Neural progenitor cell (in vitro differentiated cells): ENCODE data around the gene FARP2. TPM values are rescaled to one million over a fixed set of nuclear protein-coding genes. Genes with fewer than 3 reads are reported as not detected.

Experiments
- DNase-seq: peaks from one replicate; pipeline ENCODE4 v3.0.0-alpha.2; 2016; ENCODE audit warnings: low spot score
- H2AFZ ChIP-seq: fragments of 200-600 bp; sonication (generic); replicated peaks from 2 replicates; pipeline ENCODE4 v1.6.1; 2016; ENCODE audit warnings: antibody characterized with exemption
- H3F3A ChIP-seq: fragments of 200-600 bp; sonication (generic); 2 replicates; pipeline ENCODE4 v1.6.1; 2016; ENCODE audit warnings: antibody characterized with exemption, low read depth
- H3K27ac ChIP-seq: fragments of 200-600 bp; sonication (generic); 2 replicates; pipeline ENCODE4 v1.5.1; 2016; ENCODE audit warnings: mild to moderate bottlenecking
- H3K27me3 ChIP-seq: fragments of 200-600 bp; sonication (generic); 2 replicates; pipeline ENCODE4 v1.6.1; 2016; ENCODE audit warnings: mild to moderate bottlenecking, moderate library complexity
- H3K36me3 ChIP-seq: fragments of 200-600 bp; sonication (generic); 2 replicates; pipeline ENCODE4 v1.5.1; 2016
- H3K4me1 ChIP-seq: fragments of 200-600 bp; sonication (generic); 2 replicates; pipeline ENCODE4 v1.6.1; 2016; ENCODE audit warnings: mixed run types
- H3K4me2 ChIP-seq: fragments of 200-600 bp; sonication (generic); 2 replicates; pipeline ENCODE4 v1.6.1; 2016
- H3K4me3 ChIP-seq: fragments of 200-600 bp; sonication (generic); 2 replicates; pipeline ENCODE4 v1.5.1; 2016
- H3K79me2 ChIP-seq: fragments of 200-600 bp; sonication (generic); 2 replicates; pipeline ENCODE4 v1.6.1; 2016; ENCODE audit warnings: low read depth
- H3K9ac ChIP-seq: fragments of 200-600 bp; sonication (generic); 2 replicates; pipeline ENCODE4 v1.6.1; 2016
- H3K9me3 ChIP-seq: fragments of 200-600 bp; sonication (generic); 2 replicates; pipeline ENCODE4 v1.5.1; 2016; ENCODE audit warnings: low read depth
- H4K20me1 ChIP-seq: fragments of 200-600 bp; sonication (generic); 2 replicates; pipeline ENCODE4 v1.6.1; 2016; ENCODE audit warnings: low read depth
- H3K27ac Mint-ChIP-seq: 3 replicates; pipeline ENCODE4 v1.8.0; 2021; ENCODE audit warnings: mixed read lengths
- H3K27me3 Mint-ChIP-seq: 2 replicates; pipeline ENCODE4 v1.8.0; 2022; ENCODE audit warnings: low read depth, mild to moderate bottlenecking, inconsistent platforms, moderate library complexity, mixed read lengths; ENCODE audit not compliant: insufficient read depth
- H3K36me3 Mint-ChIP-seq: 3 replicates; pipeline ENCODE4 v1.8.0; 2021; ENCODE audit warnings: mixed read lengths
- H3K4me1 Mint-ChIP-seq: 3 replicates; pipeline ENCODE4 v1.8.0; 2021; ENCODE audit warnings: mixed read lengths
- H3K4me3 Mint-ChIP-seq: 3 replicates; pipeline ENCODE4 v1.8.0; 2021; ENCODE audit warnings: mild to moderate bottlenecking, moderate library complexity, mixed read lengths
- H3K9me3 Mint-ChIP-seq: 3 replicates; pipeline ENCODE4 v1.8.0; 2020; ENCODE audit warnings: mixed read lengths
- EZH2 ChIP-seq: fragments of 200-600 bp; sonication (generic); IDR thresholded peaks from 2 replicates; pipeline ENCODE4 v1.6.1; 2017; ENCODE audit warnings: antibody characterized with exemption, mild to moderate bottlenecking, moderate library complexity
- EZH2phosphoT487 ChIP-seq: fragments of 200-600 bp; sonication (generic); IDR thresholded peaks from 2 replicates; pipeline ENCODE4 v1.6.1; 2017; ENCODE audit warnings: antibody characterized with exemption
- microRNA-seq: library from miRNA; unstranded; fragments of <30 nt; microRNA quantifications from one replicate; pipeline ENCODE4, GENCODE V29; 2016
- small RNA-seq: library from RNA; depleted of rRNA; stranded (forward); fragments of <200 nt; gene quantifications from one replicate; pipeline ENCODE3, GENCODE V24; 2015
- total RNA-seq: library from RNA; depleted of rRNA; stranded (reverse); fragments of >200 nt; gene quantifications from 2 replicates; pipeline ENCODE4 v1.2.3, GENCODE V29; 2015; ENCODE audit warnings: low replicate concordance

Gene FARP2
- total RNA-seq, 1 donor from 2014 or later, result 32.3 TPM

DNA sequence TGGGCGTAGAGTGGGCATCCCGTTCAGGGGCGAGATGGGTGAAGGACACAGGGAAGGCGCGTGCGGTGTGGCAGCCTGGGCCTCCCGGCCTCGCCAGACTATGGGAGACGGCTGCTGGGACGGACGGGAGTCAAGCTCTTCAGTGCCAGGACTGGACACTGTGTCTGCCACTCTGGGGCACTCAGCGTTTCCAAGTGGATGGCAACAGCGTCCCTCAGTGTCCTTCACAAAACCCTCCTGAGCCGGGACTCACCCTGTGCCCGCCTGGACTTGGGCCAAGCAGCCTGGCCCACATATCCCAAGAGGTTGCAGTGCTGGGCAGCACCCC lies 186.2 kb downstream of the FARP2 start:
- Histone ChIP-seq H3K79me2 (no peaks in the 10 kb centered on the region), H3K4me2 (peak overlapping the region; percentile 87), H3K27ac (no peak overlapping the region), H3K27me3 (peaks cover 73% of the 10 kb centered on the region), H4K20me1 (no peaks in the 10 kb centered on the region), H2AFZ (no peak overlapping the region), H3K9ac (no peak overlapping the region), H3K4me1 (peaks cover 12% of the 10 kb centered on the region), H3K36me3 (no peaks in the 10 kb centered on the region), H3F3A (no peaks in the 10 kb centered on the region), H3K4me3 (no peak overlapping the region), H3K9me3 (no peaks in the 10 kb centered on the region)
- no peak for DNase-seq
- Mint-ChIP-seq H3K4me3 (peak overlapping the region; percentile 33), H3K9me3 (peaks cover 2% of the 10 kb centered on the region), H3K4me1 (peaks cover 14% of the 10 kb centered on the region), H3K36me3 (no peaks in the 10 kb centered on the region), H3K27ac (no peak overlapping the region), H3K27me3 (peaks cover 19% of the 10 kb centered on the region)
- no peak for TF ChIP-seq EZH2phosphoT487
- TF ChIP-seq EZH2, result no peak

Small RNA genes lying within 50 kb of the gene (microRNA-seq; reads per million reads assigned to microRNA genes)
- gene MIR3133, result not detected

Small RNA genes lying within 50 kb of the gene (small RNA-seq; reads per million reads assigned to genes)
- gene MIR3133, result not detected

Other genes with a start within 250 kb of the FARP2 start
- gene PASK, start 206.8 kb upstream of the FARP2 start, total RNA-seq, result 20.3 and 35.1 TPM in 2 replicates
- gene PPP1R7, start 205.8 kb upstream of the FARP2 start, total RNA-seq, result 40.0 and 52.9 TPM in 2 replicates
- gene ANO7, start 167.6 kb upstream of the FARP2 start, total RNA-seq, result 1.8 TPM in 1 of 2 replicates, not detected in the other
- 251 and 269 TPM in 2 replicates for gene HDLBP, start 40.6 kb upstream of the FARP2 start, total RNA-seq
- gene SEPTIN2, start 40.4 kb upstream of the FARP2 start, total RNA-seq, result 452 and 632 TPM in 2 replicates
- 164 and 378 TPM in 2 replicates for gene STK25, start 152.3 kb downstream of the FARP2 start, total RNA-seq
- gene BOK, start 202.5 kb downstream of the FARP2 start, total RNA-seq, result 2.0 and 5.5 TPM in 2 replicates